Keratinocyte (primary cell): ENCODE results near the gene NUP205.
A peak's percentile ranks its signal among the peaks of the same experiment; 100 is the strongest.

ENCODE experiments used
- EZH2 ChIP-seq: IDR thresholded peaks from one replicate; pipeline ENCODE4 v1.6.1; 2012; ENCODE audit warnings: inconsistent platforms, mild to moderate bottlenecking, low read length, moderate library complexity
- TF ChIP-seq, protein P1 (sequence below), 3 experiments: IDR thresholded peaks in 1 of 3; conservative IDR thresholded peaks in 1 of 3; optimal IDR thresholded peaks in 1 of 3; 2 replicates in 2 of 3; 3 replicates in 1 of 3; pipeline versions ENCODE3 to v1.5.1; 2011; ENCODE audit warnings: low read length in 3 of 3, mild to moderate bottlenecking in 3 of 3, moderate library complexity in 2 of 3, control low read depth in 1 of 3, inconsistent platforms in 1 of 3; ENCODE audit not compliant: insufficient read depth in 2 of 3; ENCODE audit errors: extremely low read depth in 1 of 3

DNA sequence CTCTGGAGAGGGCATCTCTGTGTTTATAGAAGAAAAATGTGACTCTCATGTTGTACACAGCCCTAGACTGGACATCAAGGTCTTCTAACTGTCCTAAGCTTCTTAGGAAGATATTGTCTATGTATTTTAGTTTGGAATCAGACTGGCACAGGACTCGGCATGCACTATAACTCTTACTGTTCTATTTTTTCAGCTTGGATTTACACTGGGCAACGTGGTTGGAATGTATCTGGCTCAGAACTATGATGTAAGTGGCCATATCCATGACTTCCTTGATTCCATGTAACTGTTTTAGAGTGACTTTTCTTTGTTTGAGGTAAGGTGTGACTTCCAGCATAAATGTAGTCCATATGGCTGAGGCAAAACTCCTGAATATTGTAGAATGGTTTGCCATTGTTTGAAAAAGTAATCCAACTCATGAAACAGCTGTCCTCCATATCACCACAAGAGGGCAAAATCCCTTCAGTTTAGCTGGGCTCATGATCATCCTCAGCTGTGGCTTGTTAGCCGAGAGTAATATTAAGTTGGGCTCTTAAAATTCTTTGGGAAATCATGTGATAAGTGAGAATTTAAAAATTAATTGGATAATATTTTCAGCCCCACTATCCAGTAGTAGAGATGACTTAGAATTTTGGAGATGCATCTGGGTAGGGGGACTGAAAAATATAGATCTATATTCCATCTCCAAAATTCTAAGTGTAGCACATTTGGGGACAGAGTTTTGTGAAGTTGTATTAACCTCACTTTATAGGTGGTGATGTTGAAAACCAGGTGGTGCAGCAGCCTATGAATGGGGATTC lies 115.0 kb downstream of the NUP205 start:
- TF ChIP-seq, protein P1, sequence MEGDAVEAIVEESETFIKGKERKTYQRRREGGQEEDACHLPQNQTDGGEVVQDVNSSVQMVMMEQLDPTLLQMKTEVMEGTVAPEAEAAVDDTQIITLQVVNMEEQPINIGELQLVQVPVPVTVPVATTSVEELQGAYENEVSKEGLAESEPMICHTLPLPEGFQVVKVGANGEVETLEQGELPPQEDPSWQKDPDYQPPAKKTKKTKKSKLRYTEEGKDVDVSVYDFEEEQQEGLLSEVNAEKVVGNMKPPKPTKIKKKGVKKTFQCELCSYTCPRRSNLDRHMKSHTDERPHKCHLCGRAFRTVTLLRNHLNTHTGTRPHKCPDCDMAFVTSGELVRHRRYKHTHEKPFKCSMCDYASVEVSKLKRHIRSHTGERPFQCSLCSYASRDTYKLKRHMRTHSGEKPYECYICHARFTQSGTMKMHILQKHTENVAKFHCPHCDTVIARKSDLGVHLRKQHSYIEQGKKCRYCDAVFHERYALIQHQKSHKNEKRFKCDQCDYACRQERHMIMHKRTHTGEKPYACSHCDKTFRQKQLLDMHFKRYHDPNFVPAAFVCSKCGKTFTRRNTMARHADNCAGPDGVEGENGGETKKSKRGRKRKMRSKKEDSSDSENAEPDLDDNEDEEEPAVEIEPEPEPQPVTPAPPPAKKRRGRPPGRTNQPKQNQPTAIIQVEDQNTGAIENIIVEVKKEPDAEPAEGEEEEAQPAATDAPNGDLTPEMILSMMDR (optimal IDR thresholded peaks at IDR 0.05 in 1 of 3, IDR thresholded peaks at IDR 0.05 in 1 of 3, conservative IDR thresholded peaks at IDR 0.05 in 1 of 3; ENCODE audit: extremely low read depth in 1 of 3, insufficient read depth in 2 of 3, low read length in 3 of 3): peak; percentile 72 to 86 (median 79)
- TF ChIP-seq EZH2: no peak
